ENCODE results near the gene KCNC1.

The KCNC1 gene

GRCh38 chr11:17772704-17773600 is 38.4 kb downstream of the KCNC1 start:
- no peak for DNase-seq (ENCODE audit: low read depth in 2 of 2)

- no peak for DNase-seq (ENCODE audit: low read depth in 2 of 2)
Measured at GRCh38 chr11:17773674-17774073, 39.1 kb downstream of the KCNC1 start.

GRCh38 chr11:17774232-17775034 is 39.9 kb downstream of the KCNC1 start:
- DNase-seq (ENCODE audit: low read depth in 2 of 2) = no peak

- DNase-seq (ENCODE audit: low read depth in 2 of 2) = no peak
Measured at GRCh38 chr11:17775035-17775348, 40.4 kb downstream of the KCNC1 start.

- DNase-seq (ENCODE audit: low read depth in 2 of 2) = no peak
Measured at GRCh38 chr11:17775507-17776211, 41.1 kb downstream of the KCNC1 start.

GRCh38 chr11:17776212-17776875 is 41.8 kb downstream of the KCNC1 start:
- DNase-seq (ENCODE audit: low read depth in 2 of 2) = no peak

GRCh38 chr11:17777086-17777737 is 42.6 kb downstream of the KCNC1 start:
- DNase-seq (ENCODE audit: low read depth in 2 of 2) = no peak

- DNase-seq (ENCODE audit: low read depth in 2 of 2) = no peak
Measured at GRCh38 chr11:17777738-17778091, 43.1 kb downstream of the KCNC1 start.

GRCh38 chr11:17778352-17778751 is 43.8 kb downstream of the KCNC1 start:
- no peak for DNase-seq (ENCODE audit: low read depth in 2 of 2)

GRCh38 chr11:17778956-17779860 is 44.6 kb downstream of the KCNC1 start:
- DNase-seq (ENCODE audit: low read depth in 2 of 2) = no peak

GRCh38 chr11:17779861-17780594 is 45.4 kb downstream of the KCNC1 start:
- no peak for DNase-seq (ENCODE audit: low read depth in 2 of 2)

- DNase-seq (ENCODE audit: low read depth in 2 of 2) = no peak
Measured at GRCh38 chr11:17780668-17781067, 46.1 kb downstream of the KCNC1 start.

GRCh38 chr11:17781221-17781620 is 46.6 kb downstream of the KCNC1 start:
- no peak for DNase-seq (ENCODE audit: low read depth in 2 of 2)

GRCh38 chr11:17781626-17782025 is 47.0 kb downstream of the KCNC1 start:
- no peak for DNase-seq (ENCODE audit: low read depth in 2 of 2)

- no peak for DNase-seq (ENCODE audit: low read depth in 2 of 2)
Measured at GRCh38 chr11:17782145-17782544, 47.6 kb downstream of the KCNC1 start.

- DNase-seq (ENCODE audit: low read depth in 2 of 2) = no peak
Measured at GRCh38 chr11:17782603-17783337, 48.2 kb downstream of the KCNC1 start.

GRCh38 chr11:17783878-17784277 is 49.3 kb downstream of the KCNC1 start:
- no peak for DNase-seq (ENCODE audit: low read depth in 2 of 2)

GRCh38 chr11:17786824-17787525 is 52.4 kb downstream of the KCNC1 start:
- no peak for DNase-seq (ENCODE audit: low read depth in 2 of 2)
